C4-2B (cell line): ENCODE measurements around the gene ISOC2.

Experiments used
- CTCF ChIP-seq: fragments of 450-650 bp; conservative IDR thresholded peaks from 2 replicates; pipeline ENCODE4 v1.5.1; 2017; ENCODE audit warnings: mild to moderate bottlenecking
- ZFX ChIP-seq: fragments of 450-650 bp; IDR thresholded peaks from 2 replicates; pipeline ENCODE4 v1.6.1; 2017

- no peak for TF ChIP-seq CTCF
- TF ChIP-seq ZFX: no peak
Observed at GRCh38 chr19:55478364-55478763, 16.9 kb upstream of the ISOC2 start.
